Hindlimb muscle (tissue), 1 donor: ENCODE measurements around the gene DGKI. TPM values are rescaled to one million over a fixed set of nuclear protein-coding genes. Genes with fewer than 3 reads are reported as not detected.

ENCODE experiments used
- DNase-seq: peaks from one replicate; pipeline ENCODE4 v3.0.0-alpha.2; 2013
- polyA plus RNA-seq: library from polyadenylated mRNA; unstranded; fragments of 120-200 nt; gene quantifications from one replicate; pipeline ENCODE4 v1.2.1, GENCODE V29; 2013; ENCODE audit not compliant: insufficient read length

DGKI gene
- polyA plus RNA-seq, 1 donor: 0.61 TPM

GRCh38 chr7:137337902-137338301 lies 508.9 kb downstream of the DGKI start:
- no peak for DNase-seq

- no peak for DNase-seq
Measured at GRCh38 chr7:137335814-137336213, 511.0 kb downstream of the DGKI start.

GRCh38 chr7:137331378-137331777 lies 515.4 kb downstream of the DGKI start:
- no peak for DNase-seq

Other genes starting within 250 kb of the DGKI start
- gene CREB3L2, start 155.1 kb upstream of the DGKI start, polyA plus RNA-seq: 32.3 TPM
- gene AKR1D1, start 229.5 kb upstream of the DGKI start, polyA plus RNA-seq: not detected